Activated T-cell treated with anti-CD3 and anti-CD28 coated beads for 4 hours (primary cell): ENCODE data around the gene SPDYE6.
"Not testable (repeated sequence)": the region's sequence is repeated elsewhere in the genome, so short reads cannot be mapped to it uniquely, and the experiment has no call there.

Source experiments
- DNase-seq: peaks from one replicate; pipeline ENCODE4 v3.0.0-alpha.2; 2020

The SPDYE6 gene

DNA sequence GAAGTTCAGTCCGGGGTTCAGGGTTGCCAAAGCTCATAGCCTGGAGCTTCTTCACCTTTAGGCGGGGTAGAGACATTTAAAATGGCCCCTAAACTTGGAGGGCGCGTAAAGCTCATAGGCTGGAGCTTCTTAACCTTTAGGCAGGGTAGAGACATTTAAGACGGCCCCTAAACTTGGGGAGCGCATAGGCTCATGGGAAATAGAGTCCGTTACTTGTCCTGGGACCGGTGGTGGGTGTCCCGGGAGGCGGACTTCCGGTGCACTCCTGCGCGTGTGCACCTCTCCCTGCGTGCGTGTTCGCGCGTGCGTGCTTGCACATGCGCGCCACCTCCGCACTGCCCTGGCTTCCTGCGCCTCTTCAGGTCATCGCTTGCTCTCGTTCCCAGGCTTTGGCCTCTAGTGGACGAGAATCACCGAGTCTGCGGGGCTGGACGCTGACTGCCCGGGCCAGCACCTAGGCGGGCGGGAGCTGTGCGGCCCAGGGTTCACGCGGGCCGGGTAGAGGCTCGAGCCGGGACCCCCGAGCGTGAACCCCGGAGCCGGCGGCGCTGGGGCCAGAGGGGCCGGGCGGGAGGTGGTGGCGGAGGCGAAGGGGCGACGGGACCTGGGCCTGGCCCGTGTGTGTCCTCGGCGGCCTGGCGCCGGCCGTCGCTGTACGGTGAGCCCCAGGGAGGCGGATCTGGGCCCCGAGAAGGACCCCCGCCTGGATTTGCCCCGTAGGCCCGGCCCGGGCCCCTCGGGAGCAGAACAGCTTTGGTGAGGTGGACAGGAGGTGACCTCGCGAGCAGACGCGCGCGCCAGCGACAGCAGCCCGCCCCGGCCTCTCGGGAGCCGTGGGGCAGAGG, 7.5 kb upstream of the SPDYE6 start:
- DNase-seq: peak; percentile 86

DNA sequence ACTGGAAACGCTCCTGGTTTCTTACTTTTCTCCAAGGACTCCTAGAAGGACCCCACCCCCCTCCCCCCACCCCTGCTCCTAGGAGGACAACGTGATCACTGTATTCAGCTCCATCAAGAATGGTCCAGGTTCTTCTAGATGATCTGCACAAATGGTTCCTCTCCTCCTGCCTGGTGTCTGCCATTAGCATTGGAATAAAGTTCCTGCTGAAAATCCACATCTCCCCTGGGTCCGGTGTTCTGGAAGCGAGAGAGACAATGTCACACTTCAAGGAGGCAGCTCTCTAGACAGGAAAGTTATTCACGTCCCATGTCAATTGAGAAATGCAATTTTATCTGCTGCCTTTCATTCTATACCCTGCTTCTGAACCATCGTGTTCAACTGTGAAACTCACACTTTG, 9.3 kb downstream of the SPDYE6 start:
- not testable (repeated sequence) for DNase-seq

DNA sequence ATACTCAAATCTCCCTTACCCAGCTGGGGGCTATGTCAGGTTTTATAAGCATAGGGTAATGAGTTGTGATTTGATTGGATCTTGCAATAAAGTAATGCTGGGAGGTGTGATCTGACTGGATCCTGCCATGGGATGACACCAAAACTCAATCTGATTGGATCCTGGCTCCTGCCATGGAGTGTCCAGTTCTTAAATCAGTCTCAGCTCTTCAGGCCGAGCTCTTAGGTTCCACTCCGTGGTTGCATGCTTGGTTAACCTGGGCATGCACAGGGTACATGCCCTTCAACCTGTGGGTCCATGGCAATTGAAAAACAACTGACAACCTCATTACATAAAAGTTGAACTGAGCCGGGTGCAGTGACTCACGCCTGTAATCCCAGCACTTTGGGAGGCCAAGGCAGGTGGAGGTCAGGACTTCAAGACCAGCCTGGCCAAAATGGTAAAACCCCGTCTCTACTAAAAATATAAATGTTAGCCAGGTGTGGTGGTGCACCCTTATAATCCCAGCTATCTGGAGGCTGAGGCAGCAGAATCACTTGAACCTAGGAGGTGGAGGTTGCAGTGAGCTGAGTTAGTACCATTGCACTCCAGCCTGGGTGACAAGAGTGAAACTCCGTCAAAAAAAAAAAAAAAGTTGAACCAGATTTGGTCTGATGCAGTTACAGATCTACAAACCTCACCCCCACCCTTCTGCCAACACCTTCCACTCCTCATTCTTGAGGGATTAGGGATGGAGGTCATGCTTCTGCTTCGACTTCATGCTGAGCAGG, 15.5 kb downstream of the SPDYE6 start:
- not testable (repeated sequence) for DNase-seq

DNA sequence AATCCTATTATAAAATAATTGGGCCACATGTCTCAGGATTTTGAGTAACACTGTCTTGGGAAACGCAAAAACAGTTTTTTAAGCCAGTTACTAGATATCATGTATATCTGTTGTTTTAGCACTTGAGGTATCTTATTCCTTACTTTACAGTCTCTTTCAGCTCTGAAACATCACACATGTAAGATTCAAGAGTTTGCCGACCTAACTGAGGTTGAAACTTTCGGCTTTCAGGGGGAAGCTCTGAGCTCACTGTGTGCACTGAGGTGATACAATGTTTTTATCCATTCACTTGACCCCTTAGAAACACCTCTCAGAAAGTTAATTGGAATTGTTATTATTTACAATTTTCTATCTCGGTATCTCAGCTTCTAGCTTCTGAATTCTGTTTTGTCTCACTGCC, 18.8 kb downstream of the SPDYE6 start:
- not testable (repeated sequence) for DNase-seq

DNA sequence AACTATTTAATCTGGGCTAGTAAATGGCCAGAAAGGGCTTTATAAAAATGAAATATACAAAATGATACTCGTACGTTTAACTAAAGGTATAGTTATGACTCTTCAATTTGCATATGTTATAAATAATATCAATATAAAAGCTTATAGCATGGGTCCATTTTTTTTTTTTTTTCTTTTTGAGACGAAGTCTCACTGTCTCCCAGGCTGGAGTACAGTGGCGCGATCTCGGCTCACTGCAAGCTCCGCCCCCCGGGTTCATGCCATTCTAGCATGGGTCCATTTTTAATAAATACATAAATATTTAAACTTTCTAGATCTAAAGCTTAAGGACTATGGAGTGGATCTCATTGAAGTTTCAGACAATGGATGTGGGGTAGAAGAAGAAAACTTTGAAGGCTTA, 19.2 kb downstream of the SPDYE6 start:
- DNase-seq: not testable (repeated sequence)

DNA sequence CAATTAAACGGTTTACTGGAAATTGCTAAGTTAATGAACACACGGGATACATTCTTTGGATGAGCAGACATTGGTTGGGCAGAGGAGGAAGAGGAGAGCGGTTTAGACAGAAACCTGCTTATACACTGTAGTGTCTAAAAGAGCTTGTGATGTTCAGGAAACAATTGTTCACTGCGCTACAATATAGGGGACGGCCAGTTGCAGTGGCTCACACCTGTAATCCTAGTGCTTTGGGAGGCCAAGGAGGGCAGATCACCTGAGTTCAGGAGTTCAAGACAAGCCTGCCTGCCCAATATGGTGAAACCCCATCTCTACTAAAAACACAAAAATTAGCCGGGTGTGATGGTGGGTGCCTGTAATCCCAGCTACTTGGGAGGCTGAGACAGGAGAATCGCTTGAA, 20.7 kb downstream of the SPDYE6 start:
- DNase-seq: not testable (repeated sequence)

DNA sequence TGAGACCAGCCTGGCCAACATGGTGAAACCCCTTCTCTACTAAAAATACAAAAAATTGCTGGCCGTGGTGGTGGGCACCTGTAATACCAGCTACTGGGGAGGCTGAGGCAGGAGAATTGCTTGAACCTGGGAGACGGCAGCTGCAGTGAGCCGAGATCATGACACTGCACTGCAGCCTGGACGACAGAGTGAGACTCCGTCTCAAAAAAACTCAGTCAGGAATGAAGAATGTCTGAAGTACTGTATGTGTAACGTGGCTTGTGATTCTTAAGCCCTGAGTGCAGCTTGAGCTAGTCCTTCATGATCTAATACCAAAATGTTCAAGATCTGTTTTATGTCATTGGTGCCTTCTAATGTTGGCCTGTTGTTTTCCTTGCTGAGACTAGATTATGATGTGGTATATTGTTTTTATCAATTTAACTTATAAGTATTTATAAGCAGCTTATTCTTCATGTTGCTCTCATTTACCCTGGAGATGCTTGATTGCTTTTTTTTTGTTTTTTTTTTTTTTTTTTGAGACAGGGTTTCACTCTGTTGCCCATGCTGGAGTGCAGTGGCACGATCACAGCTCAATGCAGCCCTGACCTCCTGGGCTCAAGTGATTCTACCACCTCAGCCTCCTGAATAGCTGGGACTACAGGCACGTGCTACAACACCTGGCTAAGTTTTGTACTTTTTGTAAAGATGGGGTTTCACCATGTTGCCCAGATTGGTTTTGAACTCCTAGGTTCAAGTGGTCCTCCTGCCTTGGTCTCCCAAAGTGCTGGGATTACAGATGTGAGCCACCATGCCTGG, 25.4 kb downstream of the SPDYE6 start:
- not testable (repeated sequence) for DNase-seq

DNA sequence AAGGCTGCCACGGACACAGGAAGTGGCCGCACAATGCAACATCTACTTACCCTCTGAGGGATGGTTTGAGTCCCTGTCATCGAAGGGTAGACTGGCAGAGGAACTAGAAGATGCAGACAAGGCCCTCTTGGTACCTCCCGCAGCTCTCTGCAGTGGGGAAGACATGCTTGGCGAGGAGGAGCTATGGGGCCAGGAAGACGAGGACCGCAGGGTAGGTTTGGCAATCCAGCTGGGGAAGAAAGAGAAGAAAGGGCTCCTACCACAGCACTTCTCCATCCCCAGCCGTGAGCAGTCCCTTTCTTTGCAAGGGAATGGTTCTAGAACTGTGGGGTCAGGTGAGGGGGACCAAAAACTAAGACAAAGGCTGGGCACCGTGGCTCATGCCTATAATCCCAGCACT, 26.9 kb downstream of the SPDYE6 start:
- not testable (repeated sequence) for DNase-seq

DNA sequence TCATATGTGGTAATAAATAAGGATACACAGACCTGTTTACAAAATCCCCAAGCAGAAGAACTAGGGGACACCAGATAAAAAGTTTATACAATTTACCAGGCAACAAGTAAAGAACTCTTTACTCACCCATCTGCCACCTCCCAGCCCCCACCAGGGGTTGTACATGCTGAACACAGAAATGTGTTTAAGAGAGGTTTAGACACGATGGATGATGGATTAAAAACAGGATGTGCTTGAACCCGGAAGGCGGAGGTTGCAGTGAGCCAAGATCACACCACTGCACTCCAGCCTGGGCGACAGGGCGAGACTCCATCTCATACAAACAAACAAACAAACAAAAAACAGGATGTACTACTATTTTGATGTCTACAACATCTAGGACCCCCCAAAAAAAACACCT, 27.4 kb downstream of the SPDYE6 start:
- not testable (repeated sequence) for DNase-seq

DNA sequence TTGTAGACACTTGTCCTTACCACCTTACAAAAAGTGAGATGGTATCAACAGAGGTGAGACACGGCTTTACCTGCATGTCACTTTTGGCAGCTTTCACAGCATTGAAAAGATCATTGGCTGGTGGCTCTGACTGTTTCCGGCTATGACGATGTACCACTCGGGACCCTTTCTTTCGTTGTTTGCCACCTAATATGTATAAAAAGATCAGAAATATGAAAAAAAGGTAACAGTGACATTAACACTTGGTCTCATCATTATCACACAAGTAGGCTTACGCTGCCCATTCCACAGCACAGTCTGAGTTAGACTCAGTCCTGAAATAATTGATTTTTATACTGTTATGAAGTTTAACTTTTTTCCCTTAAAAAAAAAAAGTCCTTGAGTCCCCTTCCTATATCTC, 29.1 kb downstream of the SPDYE6 start:
- not testable (repeated sequence) for DNase-seq

DNA sequence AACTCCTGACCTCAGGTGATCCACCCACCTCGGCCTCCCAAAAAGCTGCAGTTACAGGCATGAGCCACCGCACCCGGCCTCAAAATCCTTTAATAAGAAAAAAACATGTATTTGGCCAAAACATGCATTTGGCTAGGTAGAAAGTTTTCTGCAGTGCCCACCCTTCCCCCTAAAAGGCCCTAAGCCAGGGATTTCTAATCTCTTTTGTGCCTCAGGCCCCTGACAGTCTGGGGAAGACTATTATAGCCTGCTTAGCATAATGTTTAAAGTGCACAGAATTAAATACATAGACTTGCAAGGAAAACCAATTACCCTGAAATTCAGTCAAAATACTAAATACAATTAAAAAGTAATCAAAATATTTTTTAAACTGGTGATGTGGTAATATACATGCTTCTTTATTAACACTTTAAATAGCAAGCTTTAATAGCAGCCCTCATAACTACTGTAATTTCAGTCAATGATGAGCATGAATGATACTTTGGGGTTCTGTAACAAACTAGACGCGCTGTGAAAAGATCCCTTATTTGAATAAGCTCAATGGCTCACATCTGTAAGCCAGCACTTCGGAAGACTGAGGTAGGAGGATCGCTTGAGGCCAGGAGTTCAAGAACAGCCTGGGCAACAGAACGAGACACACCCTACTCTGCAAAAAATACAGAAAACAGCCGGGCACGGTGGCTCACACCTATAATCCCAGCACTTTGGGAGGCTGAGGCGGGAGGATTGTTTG, 29.9 kb downstream of the SPDYE6 start:
- no peak for DNase-seq

DNA sequence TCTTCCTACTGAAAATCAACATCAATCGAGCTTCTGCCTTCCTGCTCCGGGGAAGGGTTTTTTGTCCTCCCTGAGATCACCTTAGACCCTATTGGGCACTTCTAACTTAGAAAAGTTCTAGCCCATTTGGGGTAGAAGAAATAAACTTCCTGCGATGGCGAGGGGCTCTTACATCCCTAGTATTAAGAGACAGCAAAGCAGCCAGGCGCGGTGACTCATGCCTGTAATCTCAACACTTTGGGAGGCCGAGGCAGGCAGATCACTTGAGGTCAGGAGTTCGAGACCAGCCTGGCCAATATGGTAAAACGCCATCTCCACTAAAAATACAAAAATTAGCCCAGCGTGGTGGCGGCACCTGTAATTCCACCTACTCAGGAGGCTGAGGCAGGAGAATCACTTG, 31.1 kb downstream of the SPDYE6 start:
- not testable (repeated sequence) for DNase-seq

DNA sequence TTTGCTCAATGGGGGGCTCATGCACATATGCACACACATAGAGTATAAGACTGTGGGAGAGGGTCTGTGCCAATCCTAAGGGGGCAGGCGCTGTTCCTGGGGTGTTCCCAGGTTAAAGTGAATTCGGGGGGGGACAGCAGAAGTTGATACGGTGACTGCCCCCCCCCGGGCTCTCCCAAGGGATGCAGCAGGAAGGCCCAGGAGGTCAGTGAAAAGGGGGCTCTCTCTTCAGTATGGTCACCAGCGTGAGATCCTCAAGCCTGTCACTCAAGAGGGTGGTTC, 32.4 kb downstream of the SPDYE6 start:
- DNase-seq: no peak

DNA sequence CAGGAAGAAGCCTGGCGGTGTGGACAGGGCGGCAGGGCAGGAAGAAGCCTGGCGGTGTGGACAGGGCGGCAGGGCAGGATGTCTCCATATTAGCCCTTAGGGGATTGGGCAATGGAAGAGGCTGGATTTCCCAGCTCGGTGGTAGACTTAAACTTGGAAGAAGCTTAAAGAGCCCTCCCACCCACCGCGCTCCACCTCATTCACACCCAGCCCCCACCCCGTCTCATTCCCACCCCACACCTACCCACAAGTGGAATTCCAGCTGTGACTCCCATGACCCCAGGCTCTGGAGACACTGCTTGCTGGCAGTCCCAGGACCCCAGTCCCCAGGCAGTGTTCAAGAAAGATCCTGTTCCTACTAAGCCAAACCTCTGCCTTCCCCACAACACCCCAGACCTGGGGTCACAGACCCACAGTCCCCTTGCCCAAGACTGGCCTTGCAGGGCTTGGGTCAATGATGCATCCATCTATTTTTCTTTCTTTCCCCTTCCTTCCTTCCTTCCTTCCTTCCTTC, 34.0 kb downstream of the SPDYE6 start:
- DNase-seq: no peak

DNA sequence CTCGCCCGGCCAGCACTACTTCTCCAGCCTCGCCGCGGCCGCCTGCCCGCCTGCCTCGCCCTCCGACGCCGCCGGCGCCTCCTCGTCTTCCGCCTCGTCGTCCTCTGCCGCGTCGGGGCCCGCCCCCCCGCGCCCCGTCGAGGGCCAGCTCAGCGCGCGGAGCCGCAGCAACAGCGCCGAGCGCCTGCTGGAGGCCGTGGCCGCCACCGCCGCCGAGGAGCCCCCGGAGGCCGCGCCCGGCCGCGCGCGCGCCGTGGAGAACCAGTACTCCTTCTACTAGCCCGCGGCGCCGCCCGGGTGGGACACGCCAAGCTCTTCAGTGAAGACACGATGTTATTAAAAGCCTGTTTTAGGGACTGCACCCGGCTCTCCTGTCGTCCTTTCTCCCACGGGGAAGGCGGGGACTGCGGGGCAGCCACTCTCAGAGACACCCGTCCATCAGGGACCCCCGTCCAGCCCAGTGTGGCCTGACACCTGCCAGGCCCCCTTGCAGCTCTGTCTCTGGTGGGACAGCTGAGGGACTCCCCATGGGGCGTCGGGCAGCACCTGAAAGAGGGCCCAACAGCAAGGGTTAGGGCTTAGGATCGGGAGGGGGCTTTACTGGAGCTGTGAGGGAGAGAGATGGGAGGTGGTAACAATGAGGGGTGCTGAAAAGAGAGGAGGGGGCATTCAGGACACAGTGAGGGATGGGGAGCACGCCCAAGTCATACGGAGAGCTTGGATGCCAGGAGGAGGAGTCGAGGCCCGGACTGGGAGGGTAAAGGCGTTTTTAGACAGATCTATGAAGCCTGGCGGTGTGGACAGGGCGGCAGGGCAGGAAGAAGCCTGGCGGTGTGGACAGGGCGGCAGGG, 34.7 kb downstream of the SPDYE6 start:
- no peak for DNase-seq

DNA sequence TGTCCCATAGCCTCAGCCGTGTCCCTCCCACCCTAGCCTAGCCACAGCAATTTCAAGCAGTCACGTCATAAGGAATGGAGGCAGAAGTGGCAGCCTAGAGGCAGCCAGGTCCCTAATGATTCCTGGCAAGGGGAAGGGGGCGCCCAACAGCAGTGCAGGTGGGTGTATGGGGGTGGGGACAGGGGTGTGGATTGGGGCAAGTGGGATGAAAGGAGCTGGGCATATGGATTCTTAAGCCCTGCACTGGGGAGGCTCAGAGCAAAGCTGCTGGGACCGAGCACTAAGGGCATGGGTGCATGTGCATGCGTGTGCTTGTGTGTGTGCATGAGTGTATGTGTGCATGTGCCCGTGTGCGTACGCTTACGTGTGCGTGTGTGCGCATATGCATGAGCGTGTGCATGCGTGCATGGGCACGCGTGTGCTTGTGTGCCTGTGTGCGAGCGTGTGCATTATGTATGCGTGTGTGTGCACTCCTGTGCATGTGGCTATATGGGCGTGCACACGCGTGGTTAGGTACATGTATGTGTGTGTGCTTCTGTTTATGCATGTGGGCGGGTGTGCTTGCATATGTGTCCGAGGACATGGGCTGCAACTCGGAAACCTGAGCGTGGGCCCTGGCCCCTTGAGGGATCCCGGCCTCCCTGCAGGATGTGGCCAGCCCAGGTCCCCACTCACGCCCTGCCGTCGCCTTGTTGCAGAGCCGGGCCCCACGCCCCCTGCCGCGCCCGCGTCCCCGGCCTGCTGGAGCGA, 35.5 kb downstream of the SPDYE6 start:
- DNase-seq: no peak

DNA sequence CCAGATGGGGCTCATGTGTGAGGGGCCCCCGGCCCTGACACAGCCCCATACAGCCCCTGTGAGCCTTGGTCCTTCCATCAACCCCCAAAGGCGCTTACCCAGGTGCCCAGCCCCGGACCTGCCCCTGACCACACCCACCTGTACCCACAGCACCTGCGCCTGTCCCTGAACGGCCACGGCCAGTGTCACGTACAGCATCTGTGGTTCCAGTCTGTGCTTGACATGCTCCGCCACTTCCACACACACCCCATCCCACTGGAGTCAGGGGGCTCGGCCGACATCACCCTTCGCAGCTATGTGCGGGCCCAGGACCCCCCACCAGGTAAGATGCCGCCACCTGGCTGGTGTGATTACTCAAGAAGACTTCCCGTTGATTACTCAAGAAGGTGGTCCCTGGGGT, 36.1 kb downstream of the SPDYE6 start:
- no peak for DNase-seq

DNA sequence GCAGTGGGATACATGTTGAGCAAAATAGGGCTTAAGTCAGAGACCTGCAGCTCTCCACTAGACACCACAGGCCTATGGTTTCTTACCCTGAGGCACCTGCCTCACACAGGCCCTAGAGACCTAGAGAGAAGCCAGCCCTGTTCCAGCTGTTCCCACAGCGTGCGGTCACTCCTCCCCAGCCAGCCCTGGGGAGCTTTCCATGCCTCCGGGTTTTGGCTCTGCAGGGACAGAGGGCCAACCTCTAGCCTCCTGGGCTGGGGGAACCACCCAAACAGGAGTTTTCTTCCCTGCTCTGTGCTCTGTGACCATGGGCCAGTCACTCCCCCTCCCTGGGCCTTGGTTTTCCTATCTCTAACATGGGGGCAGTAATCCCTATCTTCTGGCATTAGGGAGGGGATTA, 36.6 kb downstream of the SPDYE6 start:
- no peak for DNase-seq

DNA sequence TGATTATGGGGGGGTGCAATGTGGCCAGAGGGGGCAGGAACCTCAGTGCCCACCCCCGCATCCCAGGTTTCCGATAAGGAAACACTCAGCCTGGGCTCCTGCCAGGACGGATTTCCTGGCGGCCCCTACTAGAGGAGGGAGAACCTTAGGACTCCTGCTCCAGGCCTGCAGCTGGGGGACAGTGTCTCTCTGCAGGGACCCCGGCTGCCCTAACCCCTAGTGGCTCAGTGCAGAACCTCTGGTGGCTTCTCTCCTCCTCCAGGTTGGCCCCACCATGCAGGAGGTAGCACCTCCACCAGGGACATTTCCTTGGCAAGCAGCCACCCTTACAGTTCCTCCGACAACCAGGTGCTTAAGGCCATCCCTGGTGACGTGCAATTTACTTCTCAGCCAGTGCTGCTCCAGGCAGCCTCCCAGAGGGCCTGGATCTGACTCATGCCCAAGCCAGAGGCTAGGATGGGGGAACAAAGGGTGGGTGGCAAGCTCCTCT, 37.7 kb downstream of the SPDYE6 start:
- DNase-seq: no peak

DNA sequence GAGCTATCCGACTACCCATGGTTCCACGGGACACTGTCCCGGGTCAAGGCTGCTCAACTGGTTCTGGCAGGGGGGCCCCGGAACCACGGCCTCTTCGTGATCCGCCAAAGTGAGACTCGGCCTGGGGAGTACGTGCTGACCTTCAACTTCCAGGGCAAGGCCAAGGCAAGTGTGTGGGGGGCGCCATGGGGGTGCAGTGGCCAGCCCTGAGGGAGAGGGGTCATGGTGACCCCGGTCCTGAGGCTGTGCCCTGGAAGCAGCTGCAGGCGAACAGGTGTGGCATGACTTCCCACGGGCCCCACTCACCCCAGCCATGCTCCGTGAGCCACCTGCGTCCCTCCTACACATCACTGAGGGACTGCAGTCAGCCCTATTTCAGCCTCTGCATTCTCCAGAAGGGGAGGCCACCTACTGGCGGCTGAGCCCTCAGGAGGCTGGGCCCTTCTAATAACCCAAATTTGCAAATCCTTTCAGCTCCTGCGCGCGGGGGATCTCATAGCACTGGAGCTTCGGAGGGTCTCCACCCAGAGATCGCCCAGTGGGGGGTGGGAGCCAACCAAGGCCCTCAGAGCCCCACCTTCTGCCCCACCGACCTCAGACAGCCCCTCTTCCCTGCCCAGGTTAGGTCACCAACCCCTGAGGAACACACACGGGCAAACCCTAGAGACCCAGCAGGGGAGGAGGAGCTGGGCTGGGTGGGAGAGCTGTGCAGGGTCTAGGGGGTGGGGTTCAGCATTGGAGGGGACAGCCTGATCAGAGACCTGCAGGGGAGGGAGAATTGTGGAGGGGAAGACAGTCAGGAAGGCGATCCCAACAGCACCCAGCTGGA, 38.8 kb downstream of the SPDYE6 start:
- DNase-seq: no peak
